Subcutaneous abdominal adipose tissue (tissue), 5 donors: ENCODE data around the gene UGGT2.
"Not testable (repeated sequence)": the region's sequence is repeated elsewhere in the genome, so short reads cannot be mapped to it uniquely, and the experiment has no call there.

ENCODE experiments used
- H3K27ac ChIP-seq: one replicate; pipeline ENCODE4 v1.7.0; 2013; ENCODE audit warnings: low read depth, mild to moderate bottlenecking, inconsistent platforms, low read length, moderate library complexity
- H3K27me3 ChIP-seq, 5 donors: one replicate each; pipeline ENCODE4 v1.7.0; 2013; ENCODE audit warnings: low read length in 5 of 5, inconsistent platforms in 1 of 5; ENCODE audit not compliant: control insufficient read depth in 5 of 5, insufficient read depth in 4 of 5
- H3K36me3 ChIP-seq, 5 donors: one replicate each; pipeline ENCODE4 v1.7.0; 2013; ENCODE audit warnings: low read length in 5 of 5; ENCODE audit not compliant: control insufficient read depth in 5 of 5, insufficient read depth in 5 of 5
- H3K4me1 ChIP-seq, 5 donors: one replicate each; pipeline ENCODE4 v1.7.0; 2013; ENCODE audit warnings: low read length in 5 of 5, mild to moderate bottlenecking in 3 of 5, moderate library complexity in 1 of 5; ENCODE audit not compliant: control insufficient read depth in 5 of 5, insufficient read depth in 5 of 5
- H3K4me3 ChIP-seq, 5 donors: one replicate each; pipeline ENCODE4 v1.7.0; 2013; ENCODE audit warnings: low read length in 5 of 5, low read depth in 1 of 5
- H3K9ac ChIP-seq, 5 donors: one replicate each; pipeline ENCODE4 v1.7.0; 2013; ENCODE audit warnings: low read length in 5 of 5, mild to moderate bottlenecking in 4 of 5, moderate library complexity in 3 of 5
- H3K9me3 ChIP-seq, 5 donors: one replicate each; pipeline ENCODE4 v1.7.0; 2013; ENCODE audit warnings: low read length in 5 of 5; ENCODE audit not compliant: control insufficient read depth in 5 of 5
- donor health status: healthy.
- donor health status: healthy.
- donor health status: healthy.
- donor health status: healthy.
- donor health status: healthy.

Gene UGGT2

DNA sequence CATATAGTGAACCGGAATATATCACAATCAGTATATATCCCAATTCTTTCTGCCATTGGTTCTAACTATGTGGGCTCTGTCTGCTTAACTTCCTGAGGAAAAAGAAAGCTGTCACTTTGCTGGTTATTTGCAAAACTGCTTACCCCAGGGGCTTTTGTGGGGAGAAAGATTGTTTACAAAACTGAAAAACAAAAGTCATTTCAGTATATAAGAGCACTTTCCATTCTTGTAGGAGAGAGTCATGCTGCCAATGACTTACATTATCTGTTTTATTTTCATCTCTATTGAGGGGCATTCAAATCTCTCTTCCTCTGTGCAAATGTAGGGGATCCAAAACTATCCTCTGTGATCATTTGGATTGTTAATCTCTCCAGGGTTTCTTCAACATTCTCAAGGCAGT is 33.5 kb upstream of the UGGT2 start:
- Histone ChIP-seq H3K9me3 (no peaks in the 10 kb centered on the region), H3K27me3 (peaks cover 16 to 29% (median 25%) of the 10 kb centered on the region in 5 donors), H3K4me1 (peaks cover 1 to 18% (median 14%) of the 10 kb centered on the region in 5 donors), H3K36me3 (no peaks in the 10 kb centered on the region), H3K4me3 (no peak overlapping the region), H3K27ac (no peak overlapping the region), H3K9ac (no peak overlapping the region)

GRCh38 chr13:96082640-96083039 is 29.4 kb upstream of the UGGT2 start:
- H3K36me3 ChIP-seq, result no peaks in the 10 kb centered on the region
- H3K27ac ChIP-seq, result no peak overlapping the region
- no peaks in the 10 kb centered on the region for H3K4me1 ChIP-seq
- no peak overlapping the region for H3K9ac ChIP-seq
- H3K4me3 ChIP-seq, result no peak overlapping the region
- H3K9me3 ChIP-seq, result no peaks in the 10 kb centered on the region
- H3K27me3 ChIP-seq, result peaks cover 0 to 3% (median 0%) of the 10 kb centered on the region in 5 donors

- Histone ChIP-seq H3K4me3 (no peak overlapping the region), H3K27me3 (no peaks in the 10 kb centered on the region), H3K36me3 (no peaks in the 10 kb centered on the region), H3K4me1 (no peaks in the 10 kb centered on the region), H3K27ac (no peak overlapping the region), H3K9ac (no peak overlapping the region), H3K9me3 (no peaks in the 10 kb centered on the region)
Observed at GRCh38 chr13:96081888-96082287, 28.7 kb upstream of the UGGT2 start.

DNA sequence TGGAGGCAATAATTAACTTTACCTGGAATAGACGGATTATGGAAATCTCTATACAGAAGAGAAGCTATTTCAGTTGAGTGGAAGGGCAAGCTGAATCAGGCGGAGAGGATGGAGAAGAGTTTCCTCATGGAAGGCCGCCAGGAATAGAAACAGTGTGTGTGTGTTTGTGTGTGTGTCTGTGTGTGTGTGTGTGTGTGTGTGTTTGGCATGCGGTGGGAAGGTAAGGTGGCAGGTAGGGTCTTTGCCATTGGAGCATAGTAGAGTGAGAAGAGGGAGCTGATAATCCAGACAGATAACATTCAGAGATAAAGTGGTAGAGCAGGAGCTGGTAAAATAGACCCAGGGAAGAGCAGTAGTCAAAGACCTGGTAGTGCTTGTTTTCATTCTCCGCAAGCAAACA is 27.5 kb upstream of the UGGT2 start:
- no peaks in the 10 kb centered on the region for H3K4me1 ChIP-seq
- H3K9ac ChIP-seq, result no peak overlapping the region
- no peaks in the 10 kb centered on the region for H3K36me3 ChIP-seq
- no peaks in the 10 kb centered on the region for H3K9me3 ChIP-seq
- H3K27ac ChIP-seq, result no peak overlapping the region
- H3K27me3 ChIP-seq, result no peaks in the 10 kb centered on the region
- H3K4me3 ChIP-seq, result no peak overlapping the region

DNA sequence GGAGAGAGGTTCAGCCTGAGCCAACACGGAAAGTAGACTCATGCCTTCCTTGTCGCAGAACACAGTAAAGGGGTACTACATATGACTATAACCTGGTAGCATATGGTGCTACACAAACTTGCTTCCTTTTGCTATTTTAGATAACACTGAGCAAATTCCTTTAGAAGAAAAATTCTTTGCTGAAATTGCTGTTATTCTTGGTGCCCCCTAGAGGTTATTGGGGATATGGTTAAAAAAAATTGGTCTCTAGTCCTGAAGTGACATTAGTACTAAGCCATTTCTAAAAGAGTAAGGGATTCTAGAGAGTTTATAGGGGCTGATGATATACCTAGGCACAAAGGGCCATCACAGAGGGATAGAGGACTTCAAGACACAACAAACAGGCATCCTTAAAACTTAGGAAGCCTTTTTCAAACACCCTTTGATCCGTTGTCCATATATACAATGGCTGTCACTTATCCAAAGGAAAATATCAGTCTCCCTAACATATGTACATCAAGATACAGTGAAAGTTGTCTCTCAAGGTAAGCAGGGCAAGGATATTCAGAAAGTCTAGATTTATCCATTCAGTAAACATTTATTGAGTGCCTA is 22.8 kb upstream of the UGGT2 start:
- no peak overlapping the region for H3K4me3 ChIP-seq
- H3K27me3 ChIP-seq, result no peaks in the 10 kb centered on the region
- H3K36me3 ChIP-seq, result no peaks in the 10 kb centered on the region
- H3K9me3 ChIP-seq, result no peaks in the 10 kb centered on the region
- H3K9ac ChIP-seq, result no peak overlapping the region
- H3K27ac ChIP-seq, result no peak overlapping the region
- no peaks in the 10 kb centered on the region for H3K4me1 ChIP-seq

- H3K4me1 ChIP-seq, result no peaks in the 10 kb centered on the region
- no peaks in the 10 kb centered on the region for H3K36me3 ChIP-seq
- H3K27ac ChIP-seq, result no peak overlapping the region
- no peak overlapping the region for H3K4me3 ChIP-seq
- no peaks in the 10 kb centered on the region for H3K9me3 ChIP-seq
- no peak overlapping the region for H3K9ac ChIP-seq
- no peaks in the 10 kb centered on the region for H3K27me3 ChIP-seq
Observed at GRCh38 chr13:96072392-96072791, 19.2 kb upstream of the UGGT2 start.

DNA sequence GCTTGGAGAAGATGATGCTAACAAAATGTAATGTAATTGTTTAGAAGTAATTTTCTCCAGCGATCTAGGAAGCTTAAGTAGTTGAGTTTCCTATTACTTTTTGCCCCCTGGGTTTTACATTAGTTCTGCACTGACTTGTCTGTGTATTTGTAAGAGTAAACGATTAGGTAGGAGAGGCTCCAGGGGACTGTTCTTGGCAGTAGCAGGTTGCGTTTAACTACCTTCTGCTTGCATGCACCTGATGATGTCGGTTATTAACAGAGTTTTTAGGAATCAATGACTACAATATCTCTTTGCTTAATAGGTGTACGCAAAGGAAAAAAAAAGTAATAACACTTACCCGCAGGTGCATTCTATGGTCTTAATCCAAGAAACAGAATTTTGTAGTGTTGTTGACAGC is 18.3 kb upstream of the UGGT2 start:
- Histone ChIP-seq H3K36me3 (no peaks in the 10 kb centered on the region), H3K4me1 (no peaks in the 10 kb centered on the region), H3K27me3 (no peaks in the 10 kb centered on the region), H3K9me3 (no peaks in the 10 kb centered on the region), H3K27ac (no peak overlapping the region), H3K9ac (no peak overlapping the region), H3K4me3 (no peak overlapping the region)

GRCh38 chr13:96068729-96069128 is 15.5 kb upstream of the UGGT2 start:
- H3K27me3 ChIP-seq, result no peaks in the 10 kb centered on the region
- H3K9ac ChIP-seq, result no peak overlapping the region
- H3K27ac ChIP-seq, result no peak overlapping the region
- no peaks in the 10 kb centered on the region for H3K4me1 ChIP-seq
- H3K36me3 ChIP-seq, result no peaks in the 10 kb centered on the region
- H3K4me3 ChIP-seq, result no peak overlapping the region
- H3K9me3 ChIP-seq, result no peaks in the 10 kb centered on the region

DNA sequence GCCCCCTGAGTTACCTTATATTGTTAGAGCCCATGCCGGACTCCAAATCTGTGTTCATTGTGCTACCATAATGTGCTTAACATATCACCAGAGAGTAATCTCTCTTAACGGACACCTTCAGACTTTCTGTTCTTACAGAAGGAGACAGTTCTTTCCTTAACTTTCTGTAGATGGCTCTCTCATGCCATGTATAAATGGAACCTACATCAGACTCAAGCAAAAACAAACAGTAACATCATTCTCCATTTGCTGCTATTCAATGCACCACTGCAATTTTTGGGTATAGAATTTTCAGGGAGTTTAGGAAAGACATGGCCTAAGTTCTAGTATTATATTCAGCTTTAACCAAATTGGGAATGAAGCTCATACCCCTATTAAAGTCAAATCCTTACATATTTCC is 12.6 kb upstream of the UGGT2 start:
- no peaks in the 10 kb centered on the region for H3K4me1 ChIP-seq
- H3K27me3 ChIP-seq, result peaks cover 0 to 3% (median 0%) of the 10 kb centered on the region in 5 donors
- no peak overlapping the region for H3K27ac ChIP-seq
- no peak overlapping the region for H3K9ac ChIP-seq
- H3K4me3 ChIP-seq, result no peak overlapping the region
- H3K9me3 ChIP-seq, result no peaks in the 10 kb centered on the region
- no peaks in the 10 kb centered on the region for H3K36me3 ChIP-seq

GRCh38 chr13:96052656-96053002 is 572 bp downstream of the UGGT2 start:
- peak overlapping the region in 4 of 5 donors; percentile 77 to 92 (median 88) for H3K9ac ChIP-seq
- H3K36me3 ChIP-seq, result no peaks in the 10 kb centered on the region
- H3K4me3 ChIP-seq, result peak overlapping the region; percentile 76 to 99 (median 95)
- H3K9me3 ChIP-seq, result no peaks in the 10 kb centered on the region
- H3K27ac ChIP-seq, result peak overlapping the region; percentile 65
- peaks cover 0 to 17% (median 10%) of the 10 kb centered on the region in 5 donors for H3K4me1 ChIP-seq
- no peaks in the 10 kb centered on the region for H3K27me3 ChIP-seq

DNA sequence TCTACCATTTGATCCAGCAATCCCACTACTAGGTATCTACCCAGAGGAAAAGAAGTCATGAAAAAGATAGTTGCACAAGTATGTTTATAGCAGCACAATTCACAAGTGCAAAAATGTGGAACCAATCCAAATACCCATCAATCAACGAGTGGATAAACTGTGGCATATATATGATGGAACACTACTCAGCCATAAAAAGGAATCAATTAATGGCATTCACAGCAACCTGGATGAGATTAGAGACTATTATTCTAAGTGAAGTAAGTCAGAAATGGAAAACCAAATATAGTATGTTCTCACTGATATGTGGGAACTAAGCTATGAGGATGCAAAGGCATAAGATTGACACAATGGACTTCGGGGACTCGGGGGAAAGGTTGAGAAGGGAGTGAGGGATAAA is 1.3 kb downstream of the UGGT2 start:
- peak overlapping the region in 2 of 5 donors; percentile 76 to 98 for H3K4me3 ChIP-seq
- not testable (repeated sequence) for H3K9me3 ChIP-seq, H3K27me3 ChIP-seq, H3K27ac ChIP-seq, H3K36me3 ChIP-seq, H3K9ac ChIP-seq
- H3K4me1 ChIP-seq, result peaks cover 0 to 17% (median 10%) of the 10 kb centered on the region in 5 donors
